Common myeloid progenitor, CD34-positive (primary cell): ENCODE data around the gene CAMK4.

Experiments used
- CTCF ChIA-PET: fragments of 350-600 bp; sonication (Branson Sonifier 250); formaldehyde crosslinking; loops from one replicate; lab custom pipeline; 2021; ENCODE audit warnings: antibody characterized with exemption; lab: Charles Lee
- POLR2A ChIA-PET: fragments of 350-600 bp; sonication (Branson Sonifier 250); formaldehyde crosslinking; loops from one replicate; lab custom pipeline; 2021; ENCODE audit warnings: antibody characterized with exemption; lab: Charles Lee
- DNase-seq, 3 donors: peaks; one replicate each; pipeline versions ENCODE4 v3.0.0 to v3.0.0-alpha.2; 2013
- H3K27ac ChIP-seq, 2 experiments: 1 replicate in 1 of 2; 2 replicates in 1 of 2; pipeline ENCODE4 v1.7.0; 2013; ENCODE audit warnings: inconsistent platforms in 2 of 2, low read length in 2 of 2, mild to moderate bottlenecking in 2 of 2, low read depth in 1 of 2, moderate library complexity in 1 of 2; ENCODE audit not compliant: severe bottlenecking in 2 of 2, insufficient read depth in 1 of 2, poor library complexity in 1 of 2
- H3K27me3 ChIP-seq, 5 experiments: replicated peaks in 2 of 5; 1 replicate in 3 of 5; 2 replicates in 2 of 5; pipeline versions ENCODE4 v1.6.1 to v1.7.0; 2013; ENCODE audit warnings: low read length in 4 of 5, mild to moderate bottlenecking in 2 of 5, moderate library complexity in 2 of 5, inconsistent platforms in 1 of 5; ENCODE audit not compliant: insufficient read depth in 5 of 5, control insufficient read depth in 4 of 5
- H3K36me3 ChIP-seq, 4 experiments: 1 replicate in 2 of 4; 2 replicates in 2 of 4; pipeline versions ENCODE4 v1.6.1 to v1.7.0; 2013; ENCODE audit warnings: low read length in 3 of 4, control low read depth in 1 of 4, mild to moderate bottlenecking in 1 of 4; ENCODE audit not compliant: control insufficient read depth in 4 of 4, insufficient read depth in 4 of 4
- H3K4me1 ChIP-seq, 4 experiments: 1 replicate in 3 of 4; 2 replicates in 1 of 4; pipeline versions ENCODE4 v1.6.1 to v1.7.1; 2013; ENCODE audit warnings: low read length in 3 of 4, mild to moderate bottlenecking in 3 of 4, control low read depth in 1 of 4, inconsistent platforms in 1 of 4, moderate library complexity in 1 of 4; ENCODE audit not compliant: control insufficient read depth in 4 of 4, insufficient read depth in 4 of 4; ENCODE audit errors: control extremely low read depth in 1 of 4
- H3K4me3 ChIP-seq, 7 experiments: 1 replicate in 4 of 7; 2 replicates in 3 of 7; pipeline versions ENCODE4 v1.5.1 to v1.7.0; 2013; ENCODE audit warnings: mild to moderate bottlenecking in 7 of 7, low read length in 6 of 7, moderate library complexity in 6 of 7, inconsistent platforms in 2 of 7, low read depth in 2 of 7, control low read depth in 1 of 7; ENCODE audit not compliant: insufficient read depth in 4 of 7, control insufficient read depth in 1 of 7; ENCODE audit errors: extremely low read depth in 1 of 7
- H3K9me3 ChIP-seq, 5 experiments: 1 replicate in 4 of 5; 2 replicates in 1 of 5; pipeline versions ENCODE4 v1.6.1 to v1.7.1; 2013; ENCODE audit warnings: low read length in 4 of 5, mild to moderate bottlenecking in 2 of 5, inconsistent platforms in 1 of 5, low read depth in 1 of 5, moderate library complexity in 1 of 5; ENCODE audit not compliant: control insufficient read depth in 4 of 5, insufficient read depth in 2 of 5; ENCODE audit errors: control extremely low read depth in 1 of 5
- WGBS: methylation state at CpG from one replicate; pipeline ENCODE4 v1.1.5; 2013; ENCODE audit not compliant: insufficient coverage; 5-methylcytosine and 5-hydroxymethylcytosine counted together

Gene CAMK4

GRCh38 chr5:111223101-111223786 is 940 bp upstream of the CAMK4 start:
- Histone ChIP-seq H3K27me3 (peaks cover 0 to 55% (median 23%) of the 10 kb centered on the region in 5 experiments), H3K9me3 (peaks cover 0 to under 1% (median 0%) of the 10 kb centered on the region in 5 experiments), H3K4me1 (peaks cover 0 to 15% (median 14%) of the 10 kb centered on the region in 4 experiments), H3K4me3 (peak overlapping the region in 5 of 7 experiments; percentile 35 to 74 (median 69)), H3K27ac (no peak overlapping the region), H3K36me3 (no peaks in the 10 kb centered on the region)
- DNase-seq = peak in 2 of 3 donors; percentile 3 to 9
- 40% methylated on average over 8 of the region's 8 CpGs for WGBS
- ChIA-PET POLR2A (no interaction called here), CTCF (interaction anchor here (0.5 to 1.6 kb wide), 5 partner anchors 27 to 928 kb away, joined by 3 to 4 read pairs (median 3); no protein-coding TSS in a partner anchor)

GRCh38 chr5:111224561-111225345 is 569 bp downstream of the CAMK4 start:
- peak in 2 of 3 donors; percentile 11 to 12 for DNase-seq
- peaks cover 0 to 15% (median 14%) of the 10 kb centered on the region in 4 experiments for H3K4me1 ChIP-seq

GRCh38 chr5:111225926-111226325 is 1.7 kb downstream of the CAMK4 start:
- peaks cover 0 to 15% (median 14%) of the 10 kb centered on the region in 4 experiments for H3K4me1 ChIP-seq
- no peak overlapping the region for H3K27ac ChIP-seq
- ChIA-PET POLR2A (interaction anchor here (0.6 kb wide), 1 partner anchor 159 kb away, joined by 3 read pairs; no protein-coding TSS in a partner anchor), CTCF (no interaction called here)
- DNase-seq = no peak
- peaks cover 0 to 60% (median 24%) of the 10 kb centered on the region in 5 experiments for H3K27me3 ChIP-seq
- H3K36me3 ChIP-seq = no peaks in the 10 kb centered on the region
- WGBS = no CpG with 5 or more reads among the region's 4 CpGs
- no peak overlapping the region for H3K4me3 ChIP-seq
- H3K9me3 ChIP-seq = no peaks in the 10 kb centered on the region

More at GRCh38 chr5:111224561-111225345, 569 bp downstream of the CAMK4 start:
- POLR2A ChIA-PET = no interaction called here
- no peaks in the 10 kb centered on the region for H3K9me3 ChIP-seq
- H3K4me3 ChIP-seq = peak overlapping the region in 6 of 7 experiments; percentile 16 to 74 (median 60)
- CTCF ChIA-PET = interaction anchor here (1.6 kb wide), 2 partner anchors 11 to 44 kb away, joined by 4 to 5 read pairs; no protein-coding TSS in a partner anchor
- WGBS = 0% methylated on average over 14 of the region's 34 CpGs
- no peaks in the 10 kb centered on the region for H3K36me3 ChIP-seq
- H3K27me3 ChIP-seq = peaks cover 0 to 62% (median 24%) of the 10 kb centered on the region in 5 experiments
- no peak overlapping the region for H3K27ac ChIP-seq

GRCh38 chr5:111226556-111226955 is 2.4 kb downstream of the CAMK4 start:
- CTCF ChIA-PET = no interaction called here
- 83% methylated on average over 2 of the region's 6 CpGs for WGBS
- Histone ChIP-seq H3K27ac (no peak overlapping the region), H3K27me3 (peaks cover 0 to 60% (median 24%) of the 10 kb centered on the region in 5 experiments), H3K4me3 (no peak overlapping the region), H3K4me1 (peaks cover 0 to 15% (median 14%) of the 10 kb centered on the region in 4 experiments), H3K9me3 (no peaks in the 10 kb centered on the region), H3K36me3 (no peaks in the 10 kb centered on the region)
- DNase-seq = no peak
- POLR2A ChIA-PET = interaction anchor here (0.6 kb wide), 1 partner anchor 160 kb away, joined by 3 read pairs; no protein-coding TSS in a partner anchor

- no peak overlapping the region for H3K4me3 ChIP-seq
- DNase-seq = no peak
- no peaks in the 10 kb centered on the region for H3K36me3 ChIP-seq
- H3K27ac ChIP-seq = no peak overlapping the region
- H3K9me3 ChIP-seq = no peaks in the 10 kb centered on the region
- 95% methylated on average over 3 of the region's 6 CpGs for WGBS
- ChIA-PET CTCF (no interaction called here), POLR2A (no interaction called here)
- H3K27me3 ChIP-seq = peaks cover 0 to 57% (median 24%) of the 10 kb centered on the region in 5 experiments
- H3K4me1 ChIP-seq = peaks cover 0 to 15% (median 14%) of the 10 kb centered on the region in 4 experiments
Observed at GRCh38 chr5:111227226-111227782, 3.1 kb downstream of the CAMK4 start.

- ChIA-PET POLR2A (no interaction called here), CTCF (no interaction called here)
- H3K9me3 ChIP-seq = no peaks in the 10 kb centered on the region
- no peak for DNase-seq
- no peak overlapping the region for H3K4me3 ChIP-seq
- peaks cover 0 to 55% (median 24%) of the 10 kb centered on the region in 5 experiments for H3K27me3 ChIP-seq
- peaks cover 0 to 15% (median 14%) of the 10 kb centered on the region in 4 experiments for H3K4me1 ChIP-seq
- no peak overlapping the region for H3K27ac ChIP-seq
- 87% methylated on average over 3 of the region's 4 CpGs for WGBS
- H3K36me3 ChIP-seq = no peaks in the 10 kb centered on the region
Observed at GRCh38 chr5:111227801-111228200, 3.6 kb downstream of the CAMK4 start.
